Measurements from ENCODE around the gene RABL2B.

DNA sequence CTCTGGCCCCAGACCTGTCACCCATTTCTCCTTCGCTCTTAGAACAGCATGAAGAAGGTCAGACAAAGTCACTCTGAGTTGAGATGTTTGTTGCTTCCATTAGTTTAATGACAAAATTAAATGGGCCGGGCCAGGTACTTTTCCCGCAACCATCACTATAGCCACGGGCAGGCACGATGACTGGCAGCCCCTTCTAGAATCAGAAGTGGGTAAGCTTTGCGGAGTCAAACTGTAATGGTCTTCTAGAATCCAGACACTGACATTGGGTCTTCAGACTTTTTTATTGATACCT, 47.8 kb downstream of the RABL2B start:
- TF ChIP-seq POLR2AphosphoS5 (IDR thresholded peaks at IDR 0.05) (no peak), EZH2 (IDR thresholded peaks at IDR 0.05; ENCODE audit: borderline replicate concordance, insufficient read depth, low read length, poor library complexity, severe bottlenecking) (no peak), CTCF (IDR thresholded peaks at IDR 0.05; ENCODE audit: poor library complexity, severe bottlenecking) (no peak), RAD21 (conservative IDR thresholded peaks at IDR 0.05) (no peak), TAF1 (IDR thresholded peaks at IDR 0.05; ENCODE audit: low read depth) (no peak), REST (IDR thresholded peaks at IDR 0.05; ENCODE audit: borderline replicate concordance) (no peak), SMC3 (conservative IDR thresholded peaks at IDR 0.05; ENCODE audit: poor library complexity) (no peak)

All from neural cell (in vitro differentiated cells).